GM19455 (cell line): ENCODE measurements around the gene TFCP2L1.
"Not testable (repeated sequence)": the region's sequence is repeated elsewhere in the genome, so short reads cannot be mapped to it uniquely, and the experiment has no call there.

Experiments used
- ATAC-seq: cut with Tn5 transposase; IDR thresholded peaks from one replicate; pipeline ENCODE4 v1.9.1; 2021; ENCODE audit not compliant: unreplicated experiment

Gene TFCP2L1

GRCh38 chr2:121227381-121228144, 57.4 kb downstream of the TFCP2L1 start:
- ATAC-seq: not testable (repeated sequence)

- not testable (repeated sequence) for ATAC-seq
These were observed 59.3 kb downstream of the TFCP2L1 start for GRCh38 chr2:121225681-121226080.

- ATAC-seq: no peak
These were observed 64.0 kb downstream of the TFCP2L1 start for GRCh38 chr2:121220995-121221394.

- no peak for ATAC-seq
These were observed 65.1 kb downstream of the TFCP2L1 start for GRCh38 chr2:121219866-121220265.

GRCh38 chr2:121218386-121218938, 66.5 kb downstream of the TFCP2L1 start:
- ATAC-seq: no peak

GRCh38 chr2:121217627-121218026, 67.4 kb downstream of the TFCP2L1 start:
- ATAC-seq: no peak

- ATAC-seq: no peak
These were observed 70.7 kb downstream of the TFCP2L1 start for GRCh38 chr2:121214296-121214695.

- ATAC-seq: no peak
These were observed 71.6 kb downstream of the TFCP2L1 start for GRCh38 chr2:121213386-121213785.

- no peak for ATAC-seq
These were observed 72.2 kb downstream of the TFCP2L1 start for GRCh38 chr2:121212661-121213325.

- no peak for ATAC-seq
These were observed 73.3 kb downstream of the TFCP2L1 start for GRCh38 chr2:121211689-121212151.

GRCh38 chr2:121211251-121211650, 73.8 kb downstream of the TFCP2L1 start:
- no peak for ATAC-seq

- no peak for ATAC-seq
These were observed 74.3 kb downstream of the TFCP2L1 start for GRCh38 chr2:121210691-121211090.

GRCh38 chr2:121209014-121209610, 75.9 kb downstream of the TFCP2L1 start:
- no peak for ATAC-seq

GRCh38 chr2:121207494-121207893, 77.5 kb downstream of the TFCP2L1 start:
- no peak for ATAC-seq

- no peak for ATAC-seq
These were observed 79.6 kb downstream of the TFCP2L1 start for GRCh38 chr2:121205321-121205942.

- no peak for ATAC-seq
These were observed 81.3 kb downstream of the TFCP2L1 start for GRCh38 chr2:121203591-121204249.

GRCh38 chr2:121202541-121203310, 82.3 kb downstream of the TFCP2L1 start:
- no peak for ATAC-seq

GRCh38 chr2:121201796-121202195, 83.2 kb downstream of the TFCP2L1 start:
- ATAC-seq: no peak

GRCh38 chr2:121200419-121201315, 84.3 kb downstream of the TFCP2L1 start:
- no peak for ATAC-seq
